GM18511 (cell line): ENCODE measurements around the gene VARS1.

Source experiments
- ATAC-seq: cut with Tn5 transposase; IDR thresholded peaks from one replicate; pipeline ENCODE4 v1.9.1; 2021; ENCODE audit warnings: mild to moderate bottlenecking, moderate library complexity; ENCODE audit not compliant: unreplicated experiment

VARS1 gene

DNA sequence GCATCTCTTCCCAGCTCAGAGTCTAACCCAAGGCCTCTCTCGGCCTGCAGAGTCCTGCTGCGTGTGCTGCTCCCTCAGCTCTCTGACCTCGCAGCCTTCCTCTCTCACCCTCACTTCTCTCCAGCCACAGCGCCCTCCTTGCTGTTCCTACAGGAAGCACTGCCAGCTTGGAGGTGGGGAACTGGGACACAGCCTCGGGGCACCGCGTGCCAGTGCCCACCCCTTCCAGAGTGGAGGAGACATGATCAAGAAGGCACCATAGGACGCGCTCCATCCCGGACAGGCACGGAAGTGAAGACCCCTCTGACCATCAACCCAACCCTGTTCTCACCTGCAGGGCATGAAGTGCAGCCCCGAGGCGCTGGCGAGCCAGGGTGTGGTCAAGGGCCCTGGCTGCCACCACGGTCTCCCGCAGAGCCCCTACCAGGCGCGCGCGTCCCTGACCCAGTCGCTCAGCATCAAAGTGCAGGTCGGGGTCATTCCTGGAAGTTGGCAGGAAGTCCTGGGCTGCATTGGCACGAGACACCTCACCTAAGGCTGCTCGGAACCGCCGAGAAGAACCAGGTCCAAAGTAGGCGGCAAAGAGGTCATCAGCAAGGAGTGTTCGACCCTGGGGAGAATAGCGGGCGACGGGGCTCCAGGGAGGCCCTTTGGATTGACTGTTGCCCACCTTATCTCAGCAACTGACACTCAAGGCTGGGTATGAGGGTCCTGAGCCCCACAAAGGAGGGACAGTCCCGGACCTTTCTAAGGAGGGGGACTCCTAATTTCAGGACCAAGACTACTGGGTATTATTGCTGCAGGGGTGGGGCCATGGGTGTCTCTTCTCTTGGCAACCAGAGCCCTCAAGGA lies 19.7 kb downstream of the VARS1 start:
- no peak for ATAC-seq

DNA sequence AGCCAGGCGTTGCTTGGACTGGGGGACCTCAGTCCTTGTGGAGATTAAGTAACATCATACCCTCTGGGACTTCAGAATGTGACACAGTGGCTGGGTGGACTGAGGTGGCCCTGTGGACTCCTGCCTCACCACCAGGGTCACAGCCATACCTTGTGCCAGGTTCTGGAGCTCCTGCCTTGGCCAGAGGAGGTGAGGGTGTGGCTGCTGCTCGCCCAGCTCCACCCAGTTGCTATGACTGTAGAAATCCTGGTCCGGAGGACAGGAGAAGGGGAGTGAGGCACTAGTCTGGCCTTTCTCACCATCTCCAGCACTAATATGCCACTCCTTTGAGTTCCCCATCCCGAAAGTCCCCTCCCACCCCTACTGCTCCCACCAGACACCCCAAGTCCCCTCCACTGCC lies 20.4 kb downstream of the VARS1 start:
- ATAC-seq: no peak

DNA sequence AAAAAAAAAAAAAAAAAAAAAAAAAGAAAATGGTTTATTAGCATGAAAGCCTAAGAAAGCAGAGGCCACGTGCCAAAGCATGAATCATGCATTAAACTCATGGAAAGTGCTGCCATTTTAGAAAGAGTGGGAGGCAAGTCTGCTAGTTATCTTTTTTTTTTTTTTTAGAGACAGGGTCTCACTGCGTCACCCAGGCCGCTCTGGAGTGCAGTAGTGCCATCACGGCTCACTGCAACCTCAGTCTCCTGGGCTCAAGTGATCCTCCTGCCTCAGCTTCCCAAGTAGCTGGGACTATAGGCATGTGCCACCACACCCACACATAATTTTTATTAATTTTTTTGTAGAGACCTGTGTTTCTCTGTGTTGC lies 23.6 kb downstream of the VARS1 start:
- ATAC-seq: no peak

DNA sequence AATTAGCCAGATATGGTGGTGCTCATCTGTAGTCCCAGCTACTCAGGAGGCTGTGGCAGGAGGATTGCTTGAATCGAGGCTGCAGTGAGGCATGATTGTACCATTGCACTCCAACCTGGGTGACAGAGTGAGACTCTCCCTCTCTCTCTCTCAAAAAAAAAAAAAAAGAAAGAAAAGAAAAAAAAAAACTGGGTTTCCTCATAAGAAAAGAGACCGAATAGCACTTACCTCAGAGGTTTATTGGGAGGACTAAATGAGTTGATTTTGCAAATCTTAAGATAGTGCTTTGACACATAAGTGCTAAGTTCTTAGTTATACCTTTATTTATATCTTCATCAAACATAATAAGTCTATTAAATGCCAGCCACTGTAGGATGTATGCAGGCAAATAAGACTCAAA lies 24.7 kb downstream of the VARS1 start:
- ATAC-seq: no peak

DNA sequence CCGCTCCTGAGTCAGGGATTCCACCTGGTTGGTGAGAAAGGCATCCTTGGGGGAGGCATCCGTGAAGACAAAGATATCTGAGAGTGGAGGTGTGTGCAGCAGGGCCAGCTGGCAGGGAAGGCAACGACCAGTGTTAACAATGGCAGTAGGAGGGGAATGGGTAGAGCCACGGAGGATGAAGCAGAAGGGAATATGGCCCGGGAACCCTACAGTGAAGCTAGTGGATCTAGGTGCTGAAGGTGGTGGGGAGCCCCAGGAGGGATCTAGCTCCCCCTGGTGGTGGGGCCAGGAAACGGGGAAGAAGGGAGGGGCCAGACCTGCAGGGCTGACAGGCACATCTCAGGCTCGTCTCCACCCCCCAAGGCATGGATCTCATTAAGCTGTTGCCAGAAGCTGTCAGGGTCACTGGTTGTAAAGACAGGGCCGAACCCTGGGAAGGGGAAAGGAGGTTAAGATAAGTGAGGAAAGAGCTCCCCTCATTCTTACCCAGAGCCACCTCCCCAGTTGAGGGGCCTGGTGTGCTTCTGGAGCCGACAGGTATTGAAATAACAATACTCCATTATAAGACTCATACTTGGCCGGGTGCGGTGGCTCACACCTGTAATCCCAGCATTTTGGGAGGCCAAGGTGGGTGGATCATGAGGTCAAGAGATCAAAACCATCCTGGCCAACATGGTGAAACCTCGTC lies 25.7 kb downstream of the VARS1 start:
- ATAC-seq: no peak

DNA sequence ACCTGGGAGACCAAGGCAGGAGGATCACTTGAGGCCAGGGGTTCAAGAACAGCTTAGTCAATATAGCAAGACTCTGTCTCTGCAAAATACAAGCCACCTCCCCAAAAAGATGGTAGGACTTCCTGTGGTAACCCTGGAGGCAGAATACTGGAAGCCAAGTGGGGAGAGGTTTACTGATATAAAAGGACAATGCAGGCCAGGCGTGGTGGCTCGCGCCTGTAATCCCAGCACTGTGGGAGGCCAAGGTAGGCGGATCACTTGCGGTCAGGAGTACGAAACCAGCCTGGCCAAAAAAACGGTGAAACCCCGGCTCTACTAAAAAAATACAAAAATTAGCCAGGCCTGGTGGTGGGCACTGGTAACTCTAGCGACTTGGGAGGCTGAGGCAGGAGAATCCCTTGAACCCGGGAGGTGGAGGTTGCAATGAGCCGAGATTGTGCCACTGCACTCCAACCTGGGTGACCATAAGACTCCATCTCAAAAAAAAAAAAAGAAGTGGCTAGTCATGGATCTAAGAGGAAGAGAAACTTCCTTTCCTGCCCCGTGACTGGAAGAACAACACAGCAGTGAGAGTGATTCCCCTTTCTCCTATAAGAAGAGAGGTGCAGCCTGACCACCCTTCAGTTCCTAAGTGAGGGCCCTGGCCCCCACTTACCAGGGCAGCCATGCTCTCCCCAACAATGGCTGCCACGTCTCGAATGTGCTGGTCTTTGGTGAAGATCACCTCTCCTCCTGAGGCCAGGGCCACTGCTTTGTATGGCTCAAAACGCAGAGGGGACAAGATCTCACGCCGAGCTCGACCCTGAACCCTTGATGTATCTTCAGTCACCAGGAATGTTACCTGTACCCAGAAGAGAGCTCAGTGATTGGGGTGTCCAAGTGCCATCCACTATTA lies 26.9 kb downstream of the VARS1 start:
- no peak for ATAC-seq

DNA sequence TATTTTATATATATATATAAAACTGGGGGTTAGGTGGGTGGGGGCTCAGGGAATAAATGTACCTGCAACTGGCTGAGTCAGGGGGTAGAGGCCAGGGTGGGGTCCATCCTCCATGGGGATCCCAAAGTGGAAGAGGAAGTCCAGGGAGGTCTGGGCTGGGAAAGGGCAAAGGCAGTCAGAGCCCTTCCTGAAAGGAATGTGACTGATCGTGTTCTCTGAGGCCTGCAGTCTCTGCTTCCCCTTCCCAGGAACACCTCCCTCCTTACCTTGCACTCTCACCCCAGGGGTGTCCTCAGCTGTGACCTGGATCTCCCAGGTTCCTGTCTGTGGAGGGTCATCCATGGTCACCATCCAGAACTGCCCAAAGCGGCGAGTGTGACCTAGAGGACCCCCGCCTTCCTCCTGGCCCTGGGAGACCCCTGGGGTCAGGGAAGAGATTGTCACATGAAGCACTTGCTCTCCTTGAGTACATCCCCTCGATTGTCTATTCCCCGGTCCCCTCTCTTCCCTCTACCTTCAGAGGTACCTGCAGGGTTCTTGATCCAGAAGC lies 28.4 kb downstream of the VARS1 start:
- ATAC-seq: no peak

DNA sequence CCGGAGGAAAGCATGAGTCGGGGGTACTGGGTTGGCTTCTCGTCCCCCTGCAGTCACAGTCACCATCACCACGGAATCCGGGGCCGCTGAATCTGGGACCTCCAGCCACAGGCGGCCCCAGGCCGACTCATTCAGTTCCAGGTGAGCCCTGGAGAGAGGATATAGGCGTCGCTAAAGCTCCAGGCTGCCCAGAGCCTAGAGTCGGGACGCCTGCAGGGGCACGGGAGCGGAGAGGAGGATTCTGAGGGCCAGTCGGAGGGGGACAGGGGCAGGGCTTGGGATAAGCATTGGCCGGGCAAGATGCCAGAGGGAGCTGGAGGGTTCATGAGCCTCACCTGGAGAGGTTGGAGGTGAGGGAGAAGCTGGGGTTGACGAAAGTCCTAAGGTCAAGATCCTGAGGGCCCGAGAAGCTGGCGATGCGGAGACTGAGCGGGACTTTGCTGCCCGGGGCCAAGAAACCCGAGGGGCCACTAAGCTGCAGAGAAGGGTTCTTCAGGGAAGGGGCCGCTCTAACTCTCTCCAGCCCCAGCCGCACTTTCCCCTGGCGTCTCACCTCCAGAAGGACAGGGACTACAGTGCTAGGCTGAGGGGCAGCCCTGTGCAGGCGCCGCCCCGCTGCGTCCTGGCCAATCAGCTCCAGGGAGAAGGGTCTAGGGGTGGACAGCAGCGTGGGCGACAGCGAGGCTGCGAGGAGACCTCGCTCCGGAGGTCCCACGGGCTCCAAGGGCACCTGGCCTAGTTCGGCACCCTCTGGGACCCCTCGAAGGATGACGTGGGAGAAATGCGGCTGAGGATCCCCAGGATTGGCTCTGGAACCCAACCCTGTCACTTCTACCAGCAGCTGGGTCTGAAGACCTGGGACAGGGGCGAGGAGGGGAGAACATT lies 29.4 kb downstream of the VARS1 start:
- no peak for ATAC-seq

DNA sequence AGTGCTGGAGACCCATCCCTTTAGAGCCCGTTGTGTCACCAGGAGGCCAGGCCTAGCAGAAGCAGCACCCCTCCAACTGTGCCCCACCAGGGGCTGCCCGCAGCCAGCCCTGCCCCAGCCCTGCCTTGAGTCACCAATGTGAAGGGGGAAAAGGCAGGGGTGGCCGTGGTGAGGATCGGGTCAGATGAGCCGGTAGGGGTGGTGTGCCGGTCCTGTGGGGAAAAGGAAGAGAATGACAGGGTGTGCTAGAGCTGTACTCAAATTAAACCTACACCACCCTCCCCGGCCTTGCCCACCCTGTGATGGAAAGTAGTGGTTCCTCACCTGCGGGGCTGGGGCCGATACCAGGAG lies 30.0 kb downstream of the VARS1 start:
- no peak for ATAC-seq

DNA sequence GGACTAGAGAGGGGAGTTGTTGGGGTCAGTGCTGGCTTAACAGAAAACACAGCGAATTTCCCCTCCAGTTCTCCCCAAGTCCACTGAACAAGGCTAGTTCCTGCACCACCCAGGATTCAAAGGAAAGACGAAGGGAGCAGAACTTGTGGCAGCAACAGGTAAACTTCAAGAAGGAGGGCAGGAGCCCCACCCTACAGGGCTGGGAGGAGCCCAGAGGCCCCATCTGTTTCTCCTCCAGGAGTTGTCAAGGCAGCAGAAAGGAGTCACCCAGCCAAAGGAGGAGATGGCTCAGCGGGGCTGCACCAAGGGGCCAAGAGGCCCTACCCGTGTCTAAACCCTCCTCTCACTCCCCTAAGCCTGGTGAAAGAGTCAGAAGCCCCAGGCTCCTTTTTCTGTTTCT lies 31.4 kb downstream of the VARS1 start:
- ATAC-seq: no peak

DNA sequence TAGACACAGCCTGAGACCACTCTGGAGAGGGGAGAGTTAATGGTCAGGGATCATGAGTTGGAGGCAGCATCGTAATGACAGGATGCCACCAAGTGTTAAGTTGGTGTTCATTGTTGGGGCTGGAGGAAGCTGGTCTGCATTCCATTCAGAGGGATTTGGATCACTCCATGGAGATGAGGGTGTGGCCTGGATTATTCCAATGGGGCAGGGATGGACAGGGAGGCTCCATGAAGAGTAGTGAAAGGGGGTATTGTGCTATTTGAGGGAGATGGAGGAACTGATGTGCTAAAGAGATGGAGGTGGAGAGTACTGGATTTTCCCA lies 32.0 kb downstream of the VARS1 start:
- ATAC-seq: no peak

DNA sequence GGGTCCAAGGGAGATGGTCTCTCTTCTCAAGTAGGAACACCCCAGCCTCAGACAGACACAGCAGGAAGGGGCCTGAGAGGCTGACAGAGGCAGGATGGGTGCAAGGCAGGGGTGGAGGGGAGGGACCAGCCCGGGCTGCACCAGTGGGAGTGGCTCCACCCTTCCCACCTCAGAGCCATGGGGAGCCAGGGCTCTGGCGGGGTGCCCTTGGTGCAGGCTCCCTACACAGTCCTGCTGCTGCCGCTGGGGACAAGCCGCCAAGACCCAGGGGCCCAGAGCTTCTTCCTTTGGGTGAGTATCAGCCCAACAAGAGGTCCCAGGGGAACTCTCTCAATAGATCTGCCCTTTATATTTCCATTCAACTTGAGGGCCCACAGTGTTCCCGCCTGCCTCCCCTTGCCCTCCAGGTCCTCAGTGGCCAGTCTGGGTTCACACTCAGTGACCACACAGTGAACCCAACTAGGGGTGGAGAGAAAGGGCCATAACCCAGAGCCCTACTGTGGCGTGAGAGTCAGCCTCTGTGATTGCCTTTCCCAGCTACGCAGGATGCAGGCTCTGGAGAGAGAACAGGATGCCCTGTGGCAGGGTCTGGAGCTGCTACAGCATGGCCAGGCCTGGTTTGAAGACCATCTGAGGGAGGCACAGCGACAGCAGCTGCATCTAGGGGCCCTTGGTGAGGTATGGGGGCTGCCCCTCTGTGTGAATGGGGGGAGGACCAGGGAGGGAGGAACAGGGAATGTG lies 32.5 kb downstream of the VARS1 start:
- ATAC-seq: no peak

DNA sequence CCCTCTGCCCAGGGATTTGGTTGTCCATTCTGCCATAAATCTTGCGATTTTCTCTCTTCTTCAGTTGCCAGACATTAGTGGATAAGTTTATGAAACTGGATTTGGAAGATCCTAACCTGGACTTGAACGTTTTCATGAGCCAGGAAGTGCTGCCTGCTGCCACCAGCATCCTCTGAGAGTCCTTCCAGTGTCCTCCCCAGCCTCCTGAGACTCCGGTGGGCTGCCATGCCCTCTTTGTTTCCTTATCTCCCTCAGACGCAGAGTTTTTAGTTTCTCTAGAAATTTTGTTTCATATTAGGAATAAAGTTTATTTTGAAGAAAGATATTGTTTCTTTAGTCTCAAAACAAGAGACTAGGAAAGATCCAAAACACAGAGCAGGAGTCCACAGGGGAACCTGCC lies 33.2 kb downstream of the VARS1 start, which contains the start of gene SAPCD1:
TSS of gene SAPCD1 (plus strand) at position 301 of the 400 bp plus-strand sequence. CDS start 399 bp downstream, outside the sequence.
- ATAC-seq: no peak

DNA sequence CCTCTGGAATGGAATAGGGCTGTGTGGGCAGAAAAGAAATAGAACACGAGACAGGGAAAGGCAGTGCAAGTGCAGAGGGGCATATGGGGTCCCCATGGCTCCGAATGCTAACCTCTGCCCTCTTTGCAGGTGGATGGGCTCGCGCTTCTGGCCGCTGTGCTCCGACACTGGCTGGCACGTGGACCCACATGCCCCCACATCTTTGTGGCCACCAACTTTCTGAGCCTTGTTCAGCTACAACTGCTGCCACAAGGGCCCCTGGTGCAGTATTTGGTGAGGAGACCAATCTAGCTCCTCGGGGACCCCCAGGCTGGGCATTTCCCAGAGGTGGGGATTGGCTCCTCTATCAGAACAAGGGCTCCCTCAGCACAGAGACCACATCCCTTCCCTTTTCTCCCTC lies 34.2 kb downstream of the VARS1 start:
- no peak for ATAC-seq

DNA sequence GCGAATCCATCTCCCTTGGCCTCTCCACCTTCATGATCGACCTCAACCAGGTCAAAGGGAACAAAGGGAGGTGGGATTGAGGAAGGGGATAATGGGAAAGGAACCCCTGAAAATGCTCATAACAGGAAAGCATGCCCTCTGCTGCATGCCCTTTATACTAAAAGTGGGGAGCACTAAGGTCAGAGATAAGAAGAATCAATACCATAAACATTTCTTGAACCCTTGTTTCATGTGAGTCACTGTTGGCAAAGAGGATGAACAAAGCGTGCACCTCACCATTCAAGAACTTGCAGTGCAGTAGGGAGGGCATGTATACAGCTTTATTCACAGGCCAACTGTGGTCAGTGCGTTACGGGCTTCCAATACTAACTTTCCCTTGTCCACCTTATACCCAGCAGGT lies 34.8 kb downstream of the VARS1 start:
- ATAC-seq: no peak

DNA sequence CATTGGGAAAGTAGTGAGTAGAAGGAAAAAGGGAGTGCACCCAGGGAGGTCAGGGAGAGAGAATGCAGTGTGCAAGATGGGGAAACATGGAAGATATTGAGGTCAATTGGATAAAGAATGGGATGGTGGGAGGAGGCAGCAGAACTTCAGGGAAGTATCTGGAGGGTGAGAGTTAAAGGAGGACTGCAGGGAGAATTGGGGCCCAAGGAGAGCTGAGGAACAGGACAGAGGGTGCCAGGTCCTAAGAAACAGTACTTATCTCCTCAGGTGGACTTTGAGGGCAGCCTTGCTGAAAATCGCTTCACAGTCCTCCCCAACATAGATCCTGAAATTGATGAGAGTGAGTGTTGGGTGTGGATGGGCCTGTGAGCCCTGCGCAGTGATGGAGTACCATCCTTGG lies 37.3 kb downstream of the VARS1 start:
- ATAC-seq: no peak

DNA sequence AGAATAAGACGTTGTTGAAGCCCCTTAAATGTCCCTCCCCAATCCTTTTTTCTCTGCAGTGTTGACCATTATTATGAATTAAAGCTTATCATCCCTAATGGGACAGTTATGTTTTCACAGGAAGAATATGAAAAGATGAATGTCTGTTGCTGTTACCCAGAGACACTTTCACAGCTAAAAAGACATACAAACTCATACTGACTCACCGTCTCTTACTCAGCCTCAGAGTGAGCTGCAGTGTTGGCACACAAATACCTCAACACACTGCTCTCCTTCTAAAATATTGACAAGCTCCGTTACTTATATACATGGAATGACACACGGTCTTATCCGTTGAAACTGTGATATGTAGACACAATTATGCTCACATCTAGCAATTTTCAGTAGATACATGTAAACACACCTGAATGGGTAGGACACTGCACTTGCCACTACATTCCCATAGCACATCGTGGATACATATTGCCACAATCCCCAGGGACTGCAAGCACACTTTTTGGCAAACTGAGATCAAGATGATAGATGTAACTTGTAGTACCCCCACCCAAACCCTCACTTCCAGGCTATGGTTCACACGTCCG lies 42.7 kb downstream of the VARS1 start:
- no peak for ATAC-seq

DNA sequence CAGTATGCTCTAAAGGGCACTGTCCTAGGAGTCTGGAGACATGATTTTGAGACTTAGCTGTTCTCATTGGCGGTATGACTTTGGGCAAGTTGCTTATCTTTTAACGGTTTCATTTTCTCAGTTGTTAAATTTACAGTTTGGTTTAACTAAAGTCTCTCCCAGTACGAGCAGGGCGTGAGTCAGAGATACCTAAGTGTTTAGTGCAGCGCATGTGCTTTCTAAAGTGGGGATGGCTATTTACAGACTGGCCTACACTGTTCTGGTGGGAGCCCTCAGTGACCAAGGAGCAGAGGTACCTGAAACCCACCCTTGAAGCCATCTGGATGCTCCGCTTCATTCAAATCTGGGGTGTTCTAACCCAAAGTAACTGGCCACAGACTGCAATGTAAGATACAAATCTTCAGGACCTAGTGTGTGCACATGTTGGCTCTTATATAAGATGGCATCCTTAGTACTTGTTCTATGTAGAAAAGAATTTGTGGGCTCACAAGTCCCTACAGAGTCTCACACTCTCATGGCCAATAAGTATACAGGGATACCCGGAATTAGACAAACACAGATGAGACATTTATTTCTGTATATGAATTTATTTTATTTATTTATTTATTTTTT lies 45.0 kb downstream of the VARS1 start:
- no peak for ATAC-seq
